HepG2 (cell line): ENCODE data around the gene TMCC2. TPM values are rescaled to one million over a fixed set of nuclear protein-coding genes. Genes with fewer than 3 reads are reported as not detected.

Experiments
- BRD4 ChIP-seq: sonication (generic); formaldehyde crosslinking; IDR thresholded peaks from 2 replicates; pipeline ENCODE4 v1.4.0; 2020; ENCODE audit warnings: missing genetic modification reagents
- CHD2 ChIP-seq: IDR thresholded peaks from 2 replicates; pipeline ENCODE4 v1.6.1; 2011; ENCODE audit warnings: low read depth, low read length, improper control_type of control experiment
- FOXM1 ChIP-seq: sonication (generic); formaldehyde crosslinking; IDR thresholded peaks from 2 replicates; pipeline ENCODE4 v1.5.0; 2020; ENCODE audit warnings: missing genetic modification reagents
- GLI4 ChIP-seq: sonication (generic); formaldehyde crosslinking; IDR thresholded peaks from 2 replicates; pipeline ENCODE4 v1.5.1; 2020; ENCODE audit warnings: missing genetic modification reagents, mild to moderate bottlenecking, moderate library complexity, borderline replicate concordance
- JUN ChIP-seq: sonication (generic); formaldehyde crosslinking; IDR thresholded peaks from 2 replicates; pipeline ENCODE4 v1.4.0; 2020; ENCODE audit warnings: mild to moderate bottlenecking, missing genetic modification reagents
- KDM1A ChIP-seq: IDR thresholded peaks from 2 replicates; pipeline ENCODE4 v1.6.1; 2016; ENCODE audit warnings: missing compliant biosample characterization
- MYC ChIP-seq: sonication (generic); formaldehyde crosslinking; IDR thresholded peaks from 2 replicates; pipeline ENCODE4 v1.9.0; 2021; ENCODE audit warnings: missing genetic modification reagents, borderline replicate concordance
- RARA ChIP-seq: IDR thresholded peaks from 2 replicates; pipeline ENCODE4 v1.6.1; 2016; ENCODE audit warnings: missing genetic modification reagents, missing compliant biosample characterization
- REPIN1 ChIP-seq: sonication (generic); formaldehyde crosslinking; IDR thresholded peaks from 2 replicates; pipeline ENCODE4 v1.8.0; 2022; ENCODE audit warnings: missing genetic modification reagents, low read depth, mild to moderate bottlenecking, borderline replicate concordance
- SKI ChIP-seq: fragments of 450-650 bp; IDR thresholded peaks from one replicate; pipeline ENCODE4 v1.6.1; 2018; ENCODE audit warnings: mild to moderate bottlenecking; ENCODE audit not compliant: partially characterized antibody
- TBX2 ChIP-seq: sonication (generic); formaldehyde crosslinking; IDR thresholded peaks from 2 replicates; pipeline ENCODE4 v1.5.0; 2020; ENCODE audit warnings: missing genetic modification reagents, mild to moderate bottlenecking, borderline replicate concordance
- ZC3H13 ChIP-seq: sonication (generic); formaldehyde crosslinking; IDR thresholded peaks from 2 replicates; pipeline ENCODE4 v1.8.1; 2023; ENCODE audit warnings: mild to moderate bottlenecking, missing genetic modification reagents, moderate library complexity
- ZFX ChIP-seq: sonication (generic); formaldehyde crosslinking; IDR thresholded peaks from 2 replicates; pipeline ENCODE4 v1.4.0; 2020; ENCODE audit warnings: mild to moderate bottlenecking, low read depth, missing genetic modification reagents, moderate library complexity
- ZMAT3 ChIP-seq: sonication (generic); formaldehyde crosslinking; conservative IDR thresholded peaks from 2 replicates; pipeline ENCODE4 v1.7.0; 2021; ENCODE audit warnings: missing genetic modification reagents
- ZNF124 ChIP-seq: sonication (generic); formaldehyde crosslinking; IDR thresholded peaks from 2 replicates; pipeline ENCODE4 v1.4.0; 2020; ENCODE audit warnings: missing genetic modification reagents
- ZNF138 ChIP-seq: sonication (generic); formaldehyde crosslinking; IDR thresholded peaks from 2 replicates; pipeline ENCODE4 v1.5.0; 2020; ENCODE audit warnings: mild to moderate bottlenecking, low read depth, missing genetic modification reagents
- ZNF326 ChIP-seq: sonication (generic); formaldehyde crosslinking; IDR thresholded peaks from 2 replicates; pipeline ENCODE4 v1.4.0; 2020; ENCODE audit warnings: missing genetic modification reagents, borderline replicate concordance
- ZNF333 ChIP-seq: sonication (generic); formaldehyde crosslinking; IDR thresholded peaks from 2 replicates; pipeline ENCODE4 v1.4.0; 2020; ENCODE audit warnings: mild to moderate bottlenecking, missing genetic modification reagents, borderline replicate concordance
- ZNF546 ChIP-seq: sonication (generic); formaldehyde crosslinking; conservative IDR thresholded peaks from 2 replicates; pipeline ENCODE4 v1.8.1; 2023; ENCODE audit warnings: mild to moderate bottlenecking, missing genetic modification reagents
- ZNF569 ChIP-seq: sonication (generic); formaldehyde crosslinking; IDR thresholded peaks from 2 replicates; pipeline ENCODE4 v1.5.0; 2020; ENCODE audit warnings: mild to moderate bottlenecking, missing genetic modification reagents, moderate library complexity, borderline replicate concordance
- ZNF776 ChIP-seq: sonication (generic); formaldehyde crosslinking; IDR thresholded peaks from 2 replicates; pipeline ENCODE4 v1.4.0; 2020; ENCODE audit warnings: mild to moderate bottlenecking, missing genetic modification reagents
- polyA plus RNA-seq, 8 experiments: library from polyadenylated mRNA; depleted of rRNA in 3 of 8; stranded (reverse) in 7 of 8; unstranded in 1 of 8; fragments of >200 nt; fragmentation: Illumina TruSeq in 4 of 8; extraction: Trizol in 4 of 8; gene quantifications; 2 replicates each; pipeline versions ENCODE4 v1.2.1 to v1.2.3, GENCODE V29; 2011 to 2016; ENCODE audit warnings: low read depth in 4 of 8, missing spikeins in 1 of 8, mixed read lengths in 1 of 8; ENCODE audit not compliant: insufficient read depth in 1 of 8
- total RNA-seq, 5 experiments: library from RNA; depleted of rRNA; stranded (reverse); fragments of >200 nt; fragmentation: Illumina TruSeq; extraction: Trizol; gene quantifications; 2 replicates each; pipeline ENCODE4 v1.2.3, GENCODE V29; 2016; ENCODE audit warnings: low read depth in 1 of 5
- TF ChIP-seq, protein P1 (sequence below): sonication (generic); formaldehyde crosslinking; IDR thresholded peaks from 2 replicates; pipeline ENCODE4 v1.4.0; 2020; ENCODE audit warnings: mild to moderate bottlenecking, low read depth, missing genetic modification reagents
- TF ChIP-seq, protein P2 (sequence below): sonication (generic); formaldehyde crosslinking; IDR thresholded peaks from 2 replicates; pipeline ENCODE4 v1.4.0; 2020; ENCODE audit warnings: missing genetic modification reagents

The TMCC2 gene
- total and polyA plus RNA-seq, 2 of the 13 experiments (the other 11 are each of a cell fraction or from before 2014, with no cell fraction given), result 0.12 to 0.24 TPM

DNA sequence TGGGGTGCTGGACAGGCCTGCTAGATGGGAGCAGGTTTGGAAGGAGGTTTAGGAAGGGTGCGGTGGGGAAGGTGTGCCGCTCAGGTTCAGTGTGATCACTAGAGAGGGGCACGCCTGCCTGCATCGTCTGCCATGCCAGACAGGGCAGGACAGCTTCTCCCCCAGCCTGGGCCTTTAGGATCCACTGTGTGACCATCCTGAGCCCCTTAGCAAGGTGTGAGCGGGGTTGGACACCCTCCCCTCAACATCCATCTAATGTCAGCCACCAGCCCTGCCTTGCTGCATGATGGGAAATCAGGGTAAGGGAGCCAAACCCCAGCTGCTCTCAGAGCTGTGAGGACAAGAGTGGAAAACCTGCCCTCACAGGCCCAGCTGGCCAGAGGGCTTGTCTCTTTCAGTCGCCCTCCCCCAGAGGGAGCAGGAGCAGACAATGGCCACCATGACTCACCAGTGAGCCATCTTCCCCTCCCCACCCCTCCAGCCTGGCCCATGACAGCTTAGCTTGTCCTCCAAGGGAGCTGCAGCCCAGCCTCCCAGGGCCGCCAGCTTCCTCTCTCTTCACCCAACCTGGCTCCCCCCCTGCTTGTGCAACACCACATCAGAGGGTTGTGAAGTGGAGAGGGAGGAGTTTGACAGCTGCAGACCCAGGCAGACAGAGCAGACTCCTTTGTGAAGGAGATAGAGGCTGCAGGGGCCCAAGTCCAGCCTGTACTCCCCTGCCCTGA, 56.8 kb downstream of the TMCC2 start (continued):
- TF ChIP-seq ZFX (CRISPR knock-in tag) (peak; percentile 53), ZNF124 (CRISPR knock-in tag) (0 out of 2 replicates have a peak, but pooled peaks have one; percentile 45), ZNF776 (CRISPR knock-in tag) (no peak), ZNF569 (CRISPR knock-in tag) (no peak), GLI4 (no peak), ZMAT3 (CRISPR knock-in tag) (no peak), SKI (peak; percentile 74), ZC3H13 (no peak), ZNF138 (no peak), REPIN1 (CRISPR knock-in tag) (peak; percentile 71; the same call in 1 of the 2 replicates), JUN (CRISPR knock-in tag) (peak; percentile 90), MYC (peak; percentile 39; the same call in 1 of the 2 replicates), CHD2 (no peak), KDM1A (CRISPR knock-in tag) (0 out of 2 replicates have a peak, but pooled peaks have one; percentile 43), RARA (peak; percentile 63), ZNF333 (no peak), FOXM1 (CRISPR knock-in tag) (no peak), BRD4 (CRISPR knock-in tag) (no peak), ZNF546 (no peak), TBX2 (CRISPR knock-in tag) (peak; percentile 88), ZNF326 (CRISPR knock-in tag) (no peak)
- TF ChIP-seq, protein P1, sequence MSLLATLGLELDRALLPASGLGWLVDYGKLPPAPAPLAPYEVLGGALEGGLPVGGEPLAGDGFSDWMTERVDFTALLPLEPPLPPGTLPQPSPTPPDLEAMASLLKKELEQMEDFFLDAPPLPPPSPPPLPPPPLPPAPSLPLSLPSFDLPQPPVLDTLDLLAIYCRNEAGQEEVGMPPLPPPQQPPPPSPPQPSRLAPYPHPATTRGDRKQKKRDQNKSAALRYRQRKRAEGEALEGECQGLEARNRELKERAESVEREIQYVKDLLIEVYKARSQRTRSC (CRISPR knock-in tag), result no peak
- TF ChIP-seq, protein P2, sequence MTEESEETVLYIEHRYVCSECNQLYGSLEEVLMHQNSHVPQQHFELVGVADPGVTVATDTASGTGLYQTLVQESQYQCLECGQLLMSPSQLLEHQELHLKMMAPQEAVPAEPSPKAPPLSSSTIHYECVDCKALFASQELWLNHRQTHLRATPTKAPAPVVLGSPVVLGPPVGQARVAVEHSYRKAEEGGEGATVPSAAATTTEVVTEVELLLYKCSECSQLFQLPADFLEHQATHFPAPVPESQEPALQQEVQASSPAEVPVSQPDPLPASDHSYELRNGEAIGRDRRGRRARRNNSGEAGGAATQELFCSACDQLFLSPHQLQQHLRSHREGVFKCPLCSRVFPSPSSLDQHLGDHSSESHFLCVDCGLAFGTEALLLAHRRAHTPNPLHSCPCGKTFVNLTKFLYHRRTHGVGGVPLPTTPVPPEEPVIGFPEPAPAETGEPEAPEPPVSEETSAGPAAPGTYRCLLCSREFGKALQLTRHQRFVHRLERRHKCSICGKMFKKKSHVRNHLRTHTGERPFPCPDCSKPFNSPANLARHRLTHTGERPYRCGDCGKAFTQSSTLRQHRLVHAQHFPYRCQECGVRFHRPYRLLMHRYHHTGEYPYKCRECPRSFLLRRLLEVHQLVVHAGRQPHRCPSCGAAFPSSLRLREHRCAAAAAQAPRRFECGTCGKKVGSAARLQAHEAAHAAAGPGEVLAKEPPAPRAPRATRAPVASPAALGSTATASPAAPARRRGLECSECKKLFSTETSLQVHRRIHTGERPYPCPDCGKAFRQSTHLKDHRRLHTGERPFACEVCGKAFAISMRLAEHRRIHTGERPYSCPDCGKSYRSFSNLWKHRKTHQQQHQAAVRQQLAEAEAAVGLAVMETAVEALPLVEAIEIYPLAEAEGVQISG (CRISPR knock-in tag), result peak; percentile 33; the same call in 1 of the 2 replicates
